Skeletal muscle cell (primary cell): ENCODE data around the gene MCCD1.
"Not testable (repeated sequence)": the region's sequence is repeated elsewhere in the genome, so short reads cannot be mapped to it uniquely, and the experiment has no call there.

ENCODE experiments used
- DNase-seq: peaks from one replicate; pipeline ENCODE4 v3.0.0-alpha.2; 2010; ENCODE audit warnings: low read depth
- H3K4me3 ChIP-seq: 2 replicates; pipeline ENCODE4 v1.5.1; 2011; ENCODE audit warnings: low read depth, mild to moderate bottlenecking, control low read depth, low read length, moderate library complexity

MCCD1 gene, protein sequence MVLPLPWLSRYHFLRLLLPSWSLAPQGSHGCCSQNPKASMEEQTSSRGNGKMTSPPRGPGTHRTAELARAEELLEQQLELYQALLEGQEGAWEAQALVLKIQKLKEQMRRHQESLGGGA

DNA sequence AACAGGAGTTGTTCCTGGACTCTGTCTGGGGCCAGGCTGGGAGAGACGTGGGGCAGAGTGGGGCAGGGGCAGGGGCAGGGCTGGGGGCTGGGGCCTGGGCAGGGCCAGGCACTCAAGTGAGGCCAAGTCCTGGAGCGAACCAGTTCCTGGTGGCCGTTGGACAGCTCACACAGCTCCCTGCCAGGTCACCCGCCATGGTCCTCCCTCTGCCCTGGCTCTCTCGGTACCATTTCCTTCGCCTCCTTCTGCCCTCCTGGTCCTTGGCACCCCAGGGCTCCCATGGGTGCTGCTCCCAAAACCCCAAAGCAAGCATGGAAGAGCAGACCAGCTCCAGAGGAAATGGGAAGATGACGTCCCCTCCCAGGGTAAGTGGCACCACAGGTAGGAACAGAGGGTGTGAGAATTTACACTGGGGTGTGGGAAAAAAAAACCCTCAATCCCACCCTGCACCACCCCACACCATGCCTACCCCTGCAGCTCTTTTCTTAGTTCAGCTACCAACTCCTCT is at the start of gene MCCD1:
TSS of gene MCCD1 (plus strand) at position 142 of the 508 bp plus-strand sequence. CDS start at position 195, 53 bp downstream.
- no peak for DNase-seq
- no peak within 1 kb of the TSS for H3K4me3 ChIP-seq

DNA sequence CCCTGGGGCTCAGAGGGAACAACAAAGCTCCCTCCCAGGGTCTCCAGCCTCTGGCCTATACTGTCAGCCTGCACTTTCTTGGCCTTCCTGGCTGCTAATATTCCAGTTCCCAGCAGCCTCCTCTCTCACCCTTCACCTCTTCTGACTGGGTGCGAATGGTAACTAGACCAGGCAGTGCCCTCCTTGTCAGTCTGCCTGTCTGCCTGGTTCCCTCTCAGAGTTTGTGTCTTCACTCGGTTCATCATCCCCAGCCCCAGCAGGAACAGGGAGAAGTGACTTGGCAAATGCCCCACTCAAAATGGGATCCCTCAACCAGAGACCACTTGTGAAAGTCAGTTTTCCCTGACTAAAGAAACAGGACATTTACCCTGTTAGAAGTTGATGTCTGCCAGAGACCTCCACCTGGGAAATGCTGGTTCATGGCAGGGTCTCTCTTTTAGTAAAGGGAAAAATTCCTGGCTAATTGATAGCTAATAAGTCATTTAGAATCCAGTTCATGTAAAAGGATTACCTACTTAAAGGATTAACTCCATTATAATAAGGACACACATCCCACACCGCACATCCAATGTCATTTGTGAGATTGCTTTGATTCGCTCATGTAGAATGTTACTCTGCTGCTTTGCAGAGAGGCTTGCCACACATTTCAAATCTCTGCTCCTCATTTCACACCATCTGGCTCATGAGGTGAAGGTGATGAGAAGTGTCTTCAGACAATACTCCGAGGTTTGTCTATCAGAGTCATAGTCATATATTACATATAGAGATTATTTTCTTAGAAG is 49.4 kb upstream of the MCCD1 start:
- H3K4me3 ChIP-seq, result no peak overlapping the region

DNA sequence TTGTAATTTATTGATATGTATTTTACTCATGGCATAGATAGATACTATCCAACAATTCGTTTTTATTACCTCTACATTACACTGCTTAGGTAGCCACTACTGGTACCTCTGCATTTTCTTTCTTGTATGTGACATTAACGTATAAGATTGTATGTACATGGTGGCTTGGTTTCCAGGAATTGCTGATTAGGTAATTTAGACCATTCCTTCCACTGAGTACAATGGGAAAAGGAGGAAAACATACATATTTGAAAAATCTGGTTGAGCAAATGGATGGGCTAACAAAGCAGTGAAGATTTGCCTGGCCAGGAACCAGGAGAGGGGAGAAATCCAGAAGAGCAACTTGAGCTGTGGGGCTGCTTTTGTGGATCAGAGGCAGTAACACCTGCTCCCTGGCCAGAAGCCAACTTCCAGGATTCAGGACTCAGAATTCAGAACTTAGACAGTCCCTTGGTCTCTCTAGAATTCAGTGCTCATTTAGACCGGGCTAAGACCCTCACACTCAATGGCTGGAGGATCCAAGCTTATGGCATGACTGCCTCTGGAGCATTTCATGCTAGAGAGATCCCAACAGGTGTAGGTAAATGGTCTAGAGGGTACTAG is 48.7 kb upstream of the MCCD1 start:
- no peak for DNase-seq
- no peak overlapping the region for H3K4me3 ChIP-seq

More for the DNA sequence above, 49.4 kb upstream of the MCCD1 start:
- no peak for DNase-seq

DNA sequence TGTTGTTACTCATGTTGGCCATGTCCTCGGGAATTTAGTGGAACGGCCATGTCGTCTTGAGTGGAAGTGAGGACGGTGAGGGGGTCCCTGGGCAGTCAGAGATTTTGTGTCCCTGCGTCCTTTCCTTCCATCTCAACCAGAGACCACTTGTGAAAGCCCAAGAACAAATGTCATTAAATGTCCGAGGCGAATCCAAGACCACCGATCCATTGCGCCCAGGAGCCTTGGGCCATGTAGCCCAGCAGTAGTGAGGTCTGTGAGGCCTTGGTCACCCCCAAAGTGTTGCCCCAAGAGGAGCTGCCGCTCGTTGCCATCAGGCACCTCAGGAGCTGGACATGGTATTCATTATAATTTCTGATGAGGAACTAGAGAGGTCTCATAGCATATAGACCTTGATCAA is 48.2 kb upstream of the MCCD1 start:
- no peak overlapping the region for H3K4me3 ChIP-seq

DNA sequence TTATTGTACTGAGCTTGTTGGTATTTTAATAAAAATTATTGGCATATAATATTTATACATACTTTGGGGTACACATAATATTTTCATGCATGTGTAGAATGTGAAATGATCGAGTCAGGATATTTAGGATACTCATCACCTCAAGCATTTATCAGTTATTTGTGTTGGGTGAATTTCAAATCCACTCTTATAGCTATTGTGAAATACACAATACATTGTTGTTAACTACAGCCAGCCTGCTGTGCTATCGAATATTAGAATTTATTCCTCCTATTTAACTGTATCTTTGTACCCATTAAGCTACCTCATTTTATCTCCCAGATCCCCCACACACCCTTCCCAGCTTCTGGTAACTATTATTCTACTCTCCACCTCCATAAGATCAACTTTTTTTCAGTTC is 45.4 kb upstream of the MCCD1 start:
- no peak for DNase-seq
- no peak overlapping the region for H3K4me3 ChIP-seq

More for the DNA sequence above, 48.2 kb upstream of the MCCD1 start:
- no peak for DNase-seq

DNA sequence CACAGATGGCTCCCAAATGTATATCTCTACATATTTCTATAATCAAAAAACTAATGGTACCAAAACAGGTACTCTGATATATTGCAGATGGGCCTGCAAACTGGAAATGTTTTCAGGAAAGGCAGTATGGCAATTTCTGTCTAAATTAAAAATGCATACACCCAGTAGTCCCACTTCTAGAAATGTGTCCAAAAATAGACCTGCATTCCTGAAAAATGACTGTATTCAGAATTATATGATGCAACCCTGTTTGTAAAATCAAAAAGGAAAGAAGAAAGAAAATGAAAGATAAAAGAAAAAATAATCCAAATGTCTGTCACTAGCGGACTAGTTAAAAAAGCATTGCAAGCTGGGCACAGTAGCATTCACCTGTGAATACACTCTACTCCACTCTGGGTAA is 43.7 kb upstream of the MCCD1 start:
- no peak for DNase-seq

DNA sequence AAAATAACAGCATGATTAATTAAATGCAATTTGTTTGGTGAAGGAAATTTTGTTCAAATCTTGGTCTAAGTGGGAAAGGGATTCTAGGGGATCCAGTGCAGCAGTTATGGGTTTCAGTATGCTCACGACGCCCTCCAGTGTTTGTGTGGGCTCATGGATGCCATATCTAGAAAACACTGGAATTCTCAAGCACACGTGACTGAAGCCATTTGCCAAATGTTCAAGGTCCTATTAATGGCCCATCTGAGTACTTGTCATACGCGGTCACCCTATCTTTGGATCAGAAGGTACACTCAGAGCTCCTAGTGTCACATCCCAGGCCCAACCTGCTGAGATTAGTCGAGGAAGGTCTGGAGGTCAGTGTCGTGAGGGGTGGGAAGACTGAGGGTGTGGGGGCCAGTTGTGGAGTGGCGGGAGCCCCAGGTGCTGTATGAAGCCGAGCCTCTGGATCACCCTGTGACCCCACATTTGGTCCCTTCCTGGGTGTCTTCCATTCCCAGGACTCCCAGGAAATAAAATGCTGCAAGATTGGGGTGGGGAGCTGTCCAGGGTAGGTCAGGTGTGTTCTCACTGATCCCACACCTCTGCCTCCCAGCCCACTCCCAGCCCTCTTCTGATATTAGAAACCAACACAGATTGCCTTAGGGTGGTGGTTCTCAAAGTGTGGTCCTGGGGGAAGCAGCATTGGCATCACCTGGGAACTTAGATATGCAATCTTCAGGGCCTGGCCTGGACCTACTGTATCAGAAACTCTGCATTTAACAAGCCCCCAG is 42.5 kb upstream of the MCCD1 start:
- not testable (repeated sequence) for H3K4me3 ChIP-seq, DNase-seq

More for the DNA sequence above, 43.7 kb upstream of the MCCD1 start:
- H3K4me3 ChIP-seq, result no peak overlapping the region

DNA sequence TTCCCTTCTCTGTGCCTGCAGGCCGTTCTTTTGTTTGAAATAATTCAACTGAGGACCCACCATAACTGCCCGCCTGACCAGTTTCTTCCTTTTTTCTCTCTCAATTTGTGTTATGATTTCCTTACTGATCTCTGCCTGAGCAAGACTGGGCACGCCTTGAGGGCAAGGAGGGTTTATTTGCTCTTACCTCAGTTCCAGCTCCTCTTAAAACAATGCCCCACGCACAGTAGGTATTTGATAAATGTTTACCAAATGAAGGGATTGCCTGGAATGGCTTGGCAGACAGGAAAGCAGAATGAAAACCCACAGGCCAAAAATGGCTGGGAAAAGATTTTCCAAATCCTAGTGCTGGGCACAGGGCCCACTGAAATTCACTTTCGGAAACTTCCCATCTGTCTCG is 41.1 kb upstream of the MCCD1 start:
- not testable (repeated sequence) for DNase-seq, H3K4me3 ChIP-seq

DNA sequence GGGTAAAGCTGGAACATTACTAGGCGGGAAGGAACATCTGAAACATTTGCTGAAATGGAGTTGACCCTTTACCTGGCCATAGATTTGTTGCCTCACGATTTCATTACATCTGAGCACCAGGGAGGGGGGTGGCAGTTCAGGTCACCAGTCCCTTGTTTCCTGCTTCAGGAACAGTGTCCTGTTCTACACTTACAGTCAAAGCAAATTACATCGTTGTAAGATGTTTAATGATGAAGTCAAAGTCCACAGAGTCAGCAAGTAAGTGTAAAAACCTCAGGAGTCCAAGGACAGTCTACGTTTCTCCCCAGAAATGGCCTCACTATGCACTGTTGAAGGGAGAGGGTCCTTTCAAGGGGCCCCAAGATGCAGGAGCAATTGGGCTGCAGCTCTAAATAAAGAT is 39.7 kb upstream of the MCCD1 start:
- no peak for DNase-seq
- H3K4me3 ChIP-seq, result no peak overlapping the region

DNA sequence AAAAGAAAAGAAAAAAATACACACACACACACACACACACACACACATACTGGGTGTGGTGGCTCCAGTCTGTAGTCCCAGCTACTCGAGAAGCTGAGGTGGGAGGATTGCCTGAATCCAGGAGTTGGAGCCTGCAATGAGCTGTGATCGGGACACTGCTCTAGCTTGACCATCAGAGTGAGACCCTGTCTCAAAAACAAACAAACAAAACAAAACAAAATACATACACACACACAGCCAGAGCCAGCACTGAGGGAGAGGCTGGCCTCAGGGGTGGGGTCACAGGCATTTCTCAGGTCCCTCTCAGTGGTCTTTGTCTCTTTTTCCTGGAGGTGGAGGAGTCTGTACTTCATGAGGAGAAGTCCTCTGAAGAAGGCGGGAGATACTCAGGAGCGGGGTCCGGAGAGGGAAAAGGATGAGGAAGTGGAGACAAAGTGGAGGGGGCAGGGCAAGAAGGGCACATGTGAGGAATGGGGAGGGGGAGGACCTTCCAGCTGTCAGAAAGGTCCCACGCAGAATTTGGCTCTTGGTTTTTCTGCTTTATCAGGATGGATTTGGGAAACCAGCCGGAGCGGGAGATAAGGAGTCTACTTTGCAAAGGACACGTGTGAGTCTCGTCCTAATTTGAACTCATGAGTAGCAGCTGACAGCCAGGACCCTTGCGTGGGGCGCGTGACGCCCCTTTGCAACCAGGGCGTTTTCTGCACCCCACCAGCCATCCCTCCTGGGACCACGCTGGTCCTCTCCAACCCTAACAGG is 38.5 kb upstream of the MCCD1 start:
- DNase-seq, result no peak
- no peak overlapping the region for H3K4me3 ChIP-seq

DNA sequence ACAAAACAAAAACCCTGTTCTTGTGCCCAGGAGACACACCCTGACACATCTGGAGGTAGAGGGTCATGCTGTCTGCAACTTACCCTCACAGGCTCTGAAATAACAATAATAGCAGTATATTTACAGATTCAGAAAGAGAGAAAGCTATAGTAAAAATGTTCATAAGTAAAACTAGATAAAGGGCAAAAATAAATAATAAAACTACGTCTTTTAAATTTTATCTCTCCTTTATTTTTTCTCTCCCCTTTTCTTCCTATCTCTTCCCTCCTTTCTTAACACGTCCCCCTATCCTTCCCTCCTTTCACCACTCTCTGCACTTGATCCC is 35.2 kb upstream of the MCCD1 start:
- not testable (repeated sequence) for DNase-seq

DNA sequence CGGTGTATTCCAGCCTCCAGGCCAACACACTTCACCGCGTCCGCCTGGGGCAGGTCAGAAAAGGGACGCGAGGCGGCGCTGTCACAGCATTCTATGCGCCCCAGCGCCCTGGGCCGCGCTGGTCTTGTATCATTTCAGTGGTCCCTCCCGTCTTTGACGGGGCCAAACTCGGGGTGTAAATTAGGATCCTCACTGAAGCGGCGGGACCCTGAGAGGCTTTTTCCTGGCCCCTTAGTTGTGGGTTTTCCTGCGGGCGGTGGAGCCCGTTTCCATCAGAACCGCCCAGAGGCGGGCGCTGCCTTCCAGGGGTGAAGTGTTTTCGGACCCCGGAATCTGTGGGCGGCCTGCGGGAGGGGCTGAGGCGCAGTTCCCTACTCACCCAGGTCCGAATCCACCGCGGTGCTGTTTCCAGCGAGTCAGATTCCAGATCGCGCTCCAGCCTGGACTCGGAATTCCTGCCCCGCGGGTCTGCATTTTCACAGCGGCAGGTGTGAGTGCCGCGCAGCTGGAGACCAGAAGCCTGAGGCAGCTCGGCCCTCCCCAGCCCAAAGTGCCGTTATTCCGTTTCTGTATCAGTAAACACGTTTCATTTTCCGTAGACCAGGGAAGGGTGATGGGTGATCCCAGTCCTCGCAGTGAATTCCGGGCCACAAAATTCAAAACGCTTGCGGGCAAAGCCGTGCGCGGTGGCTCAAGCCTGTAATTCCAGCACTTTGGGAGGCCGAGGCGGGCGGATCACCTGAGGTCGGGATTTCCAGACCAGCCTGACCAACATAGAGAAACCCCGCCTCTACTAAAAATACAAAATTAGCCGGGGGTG is 34.7 kb upstream of the MCCD1 start:
- DNase-seq, result no peak
- H3K4me3 ChIP-seq, result peak overlapping the region; percentile 53

More for the DNA sequence above, 35.2 kb upstream of the MCCD1 start:
- H3K4me3 ChIP-seq, result peak overlapping the region; percentile 53

DNA sequence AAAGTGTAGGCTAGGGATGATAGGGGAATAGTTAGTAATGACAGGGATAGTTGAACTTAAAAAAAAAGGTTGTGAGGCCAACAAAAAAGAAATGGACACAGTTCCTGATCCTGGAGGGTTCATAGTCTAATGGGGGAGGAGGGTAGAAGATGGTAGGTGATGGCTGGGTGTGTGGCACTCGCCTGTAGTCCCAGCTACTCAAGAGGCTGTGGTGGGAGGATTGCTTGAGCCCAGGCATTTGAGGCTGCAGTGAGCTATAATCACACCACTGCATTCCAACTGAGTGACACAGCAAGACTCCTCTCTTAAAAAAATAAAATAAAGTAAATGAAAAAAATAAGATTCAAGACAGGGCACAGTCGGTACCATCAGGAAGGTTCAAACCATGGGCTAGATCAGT is 33.2 kb upstream of the MCCD1 start:
- DNase-seq, result no peak
- H3K4me3 ChIP-seq, result peak overlapping the region; percentile 53

DNA sequence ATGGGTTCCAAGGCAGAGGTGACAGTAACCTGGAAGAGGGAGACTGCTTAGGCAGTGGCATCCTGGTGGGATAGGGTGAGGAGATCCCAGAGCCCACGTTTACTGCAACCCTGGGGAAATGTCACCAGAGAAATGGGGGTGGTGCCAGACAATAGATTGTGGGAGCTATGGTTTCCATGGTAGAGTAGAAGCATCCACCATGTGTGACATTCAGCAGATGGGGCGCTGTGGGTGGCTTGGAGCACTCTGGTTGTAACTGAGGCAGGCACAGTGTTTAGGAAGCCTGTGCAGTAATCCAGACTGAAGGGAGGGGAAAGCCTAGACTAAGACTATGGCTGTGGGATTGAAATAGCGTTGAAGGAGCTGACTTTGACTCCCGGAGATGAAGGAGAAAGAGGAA is 31.9 kb upstream of the MCCD1 start:
- DNase-seq, result not testable (repeated sequence)

DNA sequence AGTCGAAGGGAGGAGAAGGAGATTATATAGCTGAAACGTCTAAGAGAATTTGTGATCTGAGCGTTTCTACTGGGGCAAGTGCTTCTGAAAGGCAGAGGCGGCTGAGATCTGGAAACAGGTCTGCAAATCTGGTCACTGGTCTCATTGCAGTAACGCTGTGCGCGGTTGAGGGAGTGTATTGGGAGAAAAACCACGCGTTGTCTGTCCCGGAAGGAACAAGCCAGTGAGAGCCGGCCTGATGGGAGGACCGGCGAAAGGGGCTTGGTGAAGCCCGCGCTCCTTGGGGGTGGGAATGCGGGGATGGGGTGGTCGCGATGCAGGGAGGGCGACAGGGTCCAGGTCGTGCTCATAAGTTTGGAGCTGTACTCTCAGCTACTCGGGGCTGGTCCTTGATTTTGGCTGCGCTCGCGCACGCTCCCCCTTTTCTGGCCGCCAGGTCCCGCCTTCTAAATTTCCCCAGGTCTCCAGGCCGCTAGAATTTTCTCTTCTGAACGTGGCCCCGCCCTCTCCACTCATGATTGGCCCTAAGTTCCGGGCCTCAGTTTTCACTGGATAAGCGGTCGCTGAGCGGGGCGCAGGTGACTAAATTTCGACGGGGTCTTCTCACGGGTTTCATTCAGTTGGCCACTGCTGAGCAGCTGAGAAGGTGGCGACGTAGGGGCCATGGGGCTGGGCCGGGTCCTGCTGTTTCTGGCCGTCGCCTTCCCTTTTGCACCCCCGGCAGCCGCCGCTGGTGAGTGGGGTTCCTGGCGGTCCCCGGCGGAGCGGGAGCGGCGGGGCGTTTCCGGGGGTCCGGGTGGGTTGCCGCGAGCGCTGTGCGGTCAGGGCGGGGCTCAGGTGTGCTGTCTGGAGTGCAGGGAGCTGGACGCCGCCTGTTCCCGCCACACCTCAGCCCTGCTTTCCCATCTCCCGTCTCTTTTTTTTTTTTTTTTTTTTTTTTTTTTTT is 31.0 kb upstream of the MCCD1 start, which contains the start of gene MICB:
TSS of gene MICB (plus strand) at position 615 of the 946 bp plus-strand sequence. CDS start at position 664, 49 bp downstream.
- peak; percentile 48 for DNase-seq
- H3K4me3 ChIP-seq, result peak within 1 kb of the TSS; percentile 68

More for the DNA sequence above, 31.9 kb upstream of the MCCD1 start:
- H3K4me3 ChIP-seq, result not testable (repeated sequence)

DNA sequence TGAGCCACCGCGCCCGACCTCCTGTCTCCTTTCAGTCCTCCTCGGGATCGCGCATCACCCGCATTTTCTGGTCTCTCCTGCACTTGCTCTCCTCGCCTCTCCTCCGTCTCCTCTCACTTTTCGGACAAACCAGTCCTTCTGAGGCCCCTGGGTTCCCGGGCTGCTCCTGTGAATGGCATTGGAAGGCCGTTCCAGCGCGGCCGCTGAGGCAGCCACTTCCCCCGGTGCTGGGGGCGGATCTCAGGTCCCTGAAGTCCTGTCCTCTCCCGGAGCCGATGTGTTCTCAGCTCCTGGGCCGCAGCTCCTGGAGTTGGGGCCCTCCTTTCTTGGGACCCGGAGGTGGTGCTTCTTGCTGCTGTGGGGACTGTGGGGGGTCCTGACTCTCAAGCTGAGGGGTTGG is 30.0 kb upstream of the MCCD1 start:
- DNase-seq, result no peak
- peak overlapping the region; percentile 68 for H3K4me3 ChIP-seq

DNA sequence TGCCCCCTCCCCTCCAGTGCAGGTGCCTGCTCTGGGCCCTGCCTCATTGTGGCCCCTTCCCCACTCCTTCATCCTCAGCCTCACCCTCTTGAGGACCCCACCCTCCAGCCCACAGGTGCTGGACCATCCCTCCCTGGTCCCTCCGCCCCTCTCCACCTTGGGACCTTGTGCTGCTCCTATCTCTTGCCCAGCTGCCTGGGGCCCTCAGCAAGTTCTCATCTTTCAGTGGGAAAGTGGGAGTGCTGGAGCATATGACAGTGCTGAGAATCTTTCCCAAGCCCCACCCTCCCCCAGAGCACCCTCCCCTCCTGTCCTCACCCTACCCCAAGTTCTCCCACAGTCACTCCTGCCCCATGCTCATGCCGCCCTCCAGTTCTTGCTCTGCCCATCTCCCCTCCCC is 29.1 kb upstream of the MCCD1 start:
- not testable (repeated sequence) for DNase-seq, H3K4me3 ChIP-seq
